Vagina (tissue), 2 donors: ENCODE measurements around the gene IYD.

ENCODE experiments used
- POLR2A ChIP-seq, 2 donors: fragments of 450-650 bp; IDR thresholded peaks; one replicate each; pipeline ENCODE4 v1.6.1; 2017; ENCODE audit warnings: antibody characterized with exemption in 2 of 2, mild to moderate bottlenecking in 2 of 2, moderate library complexity in 2 of 2
- POLR2AphosphoS5 ChIP-seq, 2 donors: sonication (generic); formaldehyde crosslinking; IDR thresholded peaks; one replicate each; pipeline ENCODE4 v1.9.0; 2017; ENCODE audit warnings: antibody characterized with exemption in 2 of 2, mild to moderate bottlenecking in 2 of 2, low read depth in 1 of 2; ENCODE audit not compliant: insufficient read depth in 1 of 2
- TF ChIP-seq, protein P1 (sequence below), 3 experiments: fragments of 450-650 bp in 2 of 3; fragments of 200-600 bp in 1 of 3; sonication (generic) in 1 of 3; IDR thresholded peaks; one replicate each; pipeline ENCODE4 v1.5.1; 2017 to 2019; ENCODE audit warnings: antibody characterized with exemption in 3 of 3, mild to moderate bottlenecking in 2 of 3, moderate library complexity in 2 of 3

DNA sequence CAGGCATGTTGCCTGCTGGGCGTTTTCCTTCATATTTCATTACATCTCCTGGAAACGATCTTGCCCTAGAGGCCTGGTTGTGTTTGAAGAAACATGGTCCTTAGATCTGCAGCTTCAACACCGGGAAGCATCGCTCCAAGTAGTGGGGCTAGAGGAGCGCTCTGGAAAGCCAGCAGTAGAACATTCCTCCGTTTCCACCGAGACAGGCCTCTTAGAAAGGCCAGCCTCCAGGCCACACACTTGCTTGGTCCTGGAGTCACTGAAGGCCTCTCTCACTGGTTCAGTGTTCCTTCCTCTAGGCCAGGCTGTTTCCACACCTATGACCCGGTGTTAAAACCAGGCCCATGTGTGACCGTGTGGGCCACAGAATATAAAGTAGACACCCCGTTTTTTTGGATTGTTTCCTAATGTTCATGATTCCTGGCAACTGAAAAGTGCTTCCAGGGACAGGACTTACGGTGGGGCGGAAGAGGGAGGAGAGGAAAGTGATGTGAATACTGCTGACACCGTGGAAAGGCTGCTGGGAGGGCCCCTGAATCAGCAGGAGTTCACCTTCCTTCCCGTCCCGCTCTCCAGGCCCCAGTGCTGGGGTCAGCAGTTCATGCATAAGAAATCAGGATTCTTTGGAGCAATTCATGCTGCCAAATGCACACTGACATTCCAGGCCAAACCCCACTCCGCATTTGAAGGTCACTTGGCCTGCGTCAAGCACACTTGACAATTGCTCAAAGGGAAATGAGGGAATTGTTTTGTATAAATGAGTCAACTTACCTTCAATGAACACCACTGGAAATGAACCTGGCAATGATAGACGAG lies 83.8 kb downstream of the IYD start:
- TF ChIP-seq, protein P1, sequence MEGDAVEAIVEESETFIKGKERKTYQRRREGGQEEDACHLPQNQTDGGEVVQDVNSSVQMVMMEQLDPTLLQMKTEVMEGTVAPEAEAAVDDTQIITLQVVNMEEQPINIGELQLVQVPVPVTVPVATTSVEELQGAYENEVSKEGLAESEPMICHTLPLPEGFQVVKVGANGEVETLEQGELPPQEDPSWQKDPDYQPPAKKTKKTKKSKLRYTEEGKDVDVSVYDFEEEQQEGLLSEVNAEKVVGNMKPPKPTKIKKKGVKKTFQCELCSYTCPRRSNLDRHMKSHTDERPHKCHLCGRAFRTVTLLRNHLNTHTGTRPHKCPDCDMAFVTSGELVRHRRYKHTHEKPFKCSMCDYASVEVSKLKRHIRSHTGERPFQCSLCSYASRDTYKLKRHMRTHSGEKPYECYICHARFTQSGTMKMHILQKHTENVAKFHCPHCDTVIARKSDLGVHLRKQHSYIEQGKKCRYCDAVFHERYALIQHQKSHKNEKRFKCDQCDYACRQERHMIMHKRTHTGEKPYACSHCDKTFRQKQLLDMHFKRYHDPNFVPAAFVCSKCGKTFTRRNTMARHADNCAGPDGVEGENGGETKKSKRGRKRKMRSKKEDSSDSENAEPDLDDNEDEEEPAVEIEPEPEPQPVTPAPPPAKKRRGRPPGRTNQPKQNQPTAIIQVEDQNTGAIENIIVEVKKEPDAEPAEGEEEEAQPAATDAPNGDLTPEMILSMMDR (IDR thresholded peaks at IDR 0.05) = no peak
- TF ChIP-seq POLR2A (IDR thresholded peaks at IDR 0.05) = no peak
- TF ChIP-seq POLR2AphosphoS5 (IDR thresholded peaks at IDR 0.05; ENCODE audit: insufficient read depth in 1 of 2, low read depth in 1 of 2) = peak; percentile 56 to 73
